GM23248 (cell line): Measurements from ENCODE around the gene KCNQ2.

Experiments used
- EZH2 ChIP-seq: fragments of 200-600 bp; sonication (generic); IDR thresholded peaks from 2 replicates; pipeline ENCODE4 v1.6.1; 2018; ENCODE audit warnings: antibody characterized with exemption, mild to moderate bottlenecking; ENCODE audit not compliant: insufficient read depth, poor library complexity, severe bottlenecking
- EZH2phosphoT487 ChIP-seq: fragments of 200-600 bp; sonication (generic); IDR thresholded peaks from 2 replicates; pipeline ENCODE4 v1.6.1; 2018; ENCODE audit warnings: antibody characterized with exemption, moderate library complexity, mild to moderate bottlenecking, low read depth; ENCODE audit not compliant: insufficient read depth

GRCh38 chr20:63518351-63518861, 46.0 kb upstream of the KCNQ2 start:
- no peak for TF ChIP-seq EZH2
- TF ChIP-seq EZH2phosphoT487, result no peak
